Tibial artery (tissue), 4 donors: ENCODE results near the gene PRICKLE2.

ENCODE experiments used
- DNase-seq, 2 donors: peaks; one replicate each; pipeline ENCODE4 v3.0.0-alpha.2; 2019
- H3K27ac ChIP-seq, 2 donors: fragments of 200-600 bp; sonication (generic) in 1 of 2; 1 replicate in 1 of 2; 2 replicates in 1 of 2; pipeline ENCODE4 v1.5.1; 2018 to 2019; ENCODE audit warnings: mild to moderate bottlenecking in 1 of 2
- H3K27me3 ChIP-seq, 2 donors: fragments of 200-600 bp; sonication (generic) in 1 of 2; one replicate each; pipeline versions ENCODE4 v1.5.1 to v1.6.0; 2016 to 2019
- H3K36me3 ChIP-seq, 3 donors: fragments of 200-600 bp; sonication (generic) in 2 of 3; one replicate each; pipeline ENCODE4 v1.5.1; 2016 to 2019; ENCODE audit warnings: mild to moderate bottlenecking in 2 of 3
- H3K4me1 ChIP-seq, 4 donors: fragments of 200-600 bp; sonication (generic) in 2 of 4; 1 replicate in 3 of 4; 2 replicates in 1 of 4; pipeline ENCODE4 v1.5.1; 2016 to 2019
- H3K4me3 ChIP-seq, 2 donors: fragments of 200-600 bp; sonication (generic) in 1 of 2; 1 replicate in 1 of 2; 2 replicates in 1 of 2; pipeline ENCODE4 v1.5.1; 2018 to 2019; ENCODE audit warnings: mild to moderate bottlenecking in 2 of 2
- H3K9me3 ChIP-seq, 3 donors: fragments of 200-600 bp; sonication (generic) in 1 of 3; one replicate each; pipeline ENCODE4 v1.5.1; 2016 to 2019
- CTCF ChIP-seq, 2 experiments: fragments of 200-600 bp in 1 of 2; fragments of 450-650 bp in 1 of 2; IDR thresholded peaks; one replicate each; pipeline ENCODE4 v1.5.1; 2017 to 2019; ENCODE audit warnings: antibody characterized with exemption in 2 of 2, mild to moderate bottlenecking in 1 of 2, moderate library complexity in 1 of 2
- intact Hi-C: fragments of 100-400 bp; cut with DNase I; formaldehyde crosslinking; loops from one replicate; pipeline ENCODE4 v1.15.0; 2023; ENCODE audit warnings: low total_unique reads

Gene PRICKLE2

DNA sequence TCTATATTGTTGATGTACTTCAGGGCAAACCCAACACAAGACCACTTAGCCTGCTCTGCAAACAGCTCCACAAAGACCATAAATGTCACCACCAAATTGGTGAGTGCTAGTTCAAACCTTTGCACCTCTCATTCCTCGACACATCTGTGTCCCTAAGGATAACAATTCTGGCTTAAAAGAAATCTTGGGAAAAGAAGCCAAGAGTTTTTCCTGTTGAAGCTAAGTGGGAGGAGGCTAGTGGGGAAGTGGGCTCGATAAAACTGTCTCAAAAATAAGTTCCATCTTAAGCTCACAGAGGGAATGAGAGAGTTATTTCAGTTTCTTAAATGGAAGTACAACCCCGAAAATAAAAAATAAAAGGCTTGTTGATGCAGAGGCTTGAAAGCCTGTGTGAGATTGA is 40.4 kb upstream of the PRICKLE2 start:
- Histone ChIP-seq H3K9me3 (no peaks in the 10 kb centered on the region), H3K36me3 (no peaks in the 10 kb centered on the region), H3K27ac (peak overlapping the region; percentile 91), H3K4me1 (peaks cover 0 to 61% (median 43%) of the 10 kb centered on the region in 4 donors), H3K4me3 (peak overlapping the region; percentile 83 to 85), H3K27me3 (no peaks in the 10 kb centered on the region)
- intact Hi-C loops: loop anchor here (10.0 kb wide), 1 partner anchor 231 kb away; no protein-coding TSS in a partner anchor
- TF ChIP-seq CTCF (IDR thresholded peaks at IDR 0.05): no peak
- no peak for DNase-seq

DNA sequence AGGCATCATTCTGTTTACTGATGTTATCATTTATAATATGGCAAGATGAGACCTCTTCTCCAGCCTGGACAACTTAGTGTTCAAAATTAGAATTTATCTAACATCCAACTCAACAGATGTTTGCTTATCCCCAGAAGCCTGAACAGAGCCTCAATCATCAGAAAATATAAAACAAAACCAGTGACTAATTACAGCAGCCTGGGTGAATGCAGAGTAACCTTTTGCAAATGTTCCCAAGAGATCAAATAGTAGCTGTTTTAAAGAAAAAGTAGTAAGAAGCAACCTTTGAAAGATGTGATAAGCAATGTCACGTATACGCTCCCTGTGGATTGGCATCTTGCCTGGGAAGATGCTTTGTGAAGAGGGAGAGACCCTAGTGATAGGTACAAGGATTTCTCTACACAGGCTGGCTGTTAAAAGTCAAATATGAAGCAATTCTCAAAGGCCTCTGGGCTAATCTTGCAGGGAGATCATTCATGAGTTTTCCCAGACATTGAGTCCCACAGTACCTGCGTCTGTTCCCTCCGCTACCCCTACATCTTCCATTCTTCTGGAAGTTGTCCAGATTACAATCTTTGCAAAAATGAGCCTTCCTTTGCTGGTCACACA is 39.3 kb upstream of the PRICKLE2 start:
- intact Hi-C loops: loop anchor here (5.0 to 10.0 kb wide), 2 partner anchors 37 to 230 kb away; partner anchors contain the start of gene PRICKLE2
- no peak for DNase-seq
- Histone ChIP-seq H3K4me1 (peaks cover 0 to 72% (median 52%) of the 10 kb centered on the region in 4 donors), H3K9me3 (no peaks in the 10 kb centered on the region), H3K4me3 (peak overlapping the region in 1 of 2 donors; percentile 85), H3K27me3 (no peaks in the 10 kb centered on the region), H3K27ac (peak overlapping the region; percentile 91), H3K36me3 (no peaks in the 10 kb centered on the region)
- TF ChIP-seq CTCF (IDR thresholded peaks at IDR 0.05): no peak

GRCh38 chr3:64262574-64263114 is 37.4 kb upstream of the PRICKLE2 start:
- Histone ChIP-seq H3K27me3 (no peaks in the 10 kb centered on the region), H3K36me3 (no peaks in the 10 kb centered on the region), H3K9me3 (no peaks in the 10 kb centered on the region), H3K4me1 (peaks cover 0 to 75% (median 50%) of the 10 kb centered on the region in 4 donors), H3K27ac (no peak overlapping the region), H3K4me3 (no peak overlapping the region)
- no peak for DNase-seq
- intact Hi-C loops: loop anchor here (5.0 to 10.0 kb wide), 2 partner anchors 35 to 228 kb away; partner anchors contain the start of gene PRICKLE2
- no peak for TF ChIP-seq CTCF (IDR thresholded peaks at IDR 0.05)

GRCh38 chr3:64260431-64260830 is 35.2 kb upstream of the PRICKLE2 start:
- intact Hi-C loops: loop anchor here (5.0 to 10.0 kb wide), 2 partner anchors 33 to 226 kb away; partner anchors contain the start of gene PRICKLE2
- H3K36me3 ChIP-seq: peaks cover 0 to under 1% (median 0%) of the 10 kb centered on the region in 3 donors
- H3K4me1 ChIP-seq: peaks cover 0 to 88% (median 55%) of the 10 kb centered on the region in 4 donors
- DNase-seq: no peak
- no peaks in the 10 kb centered on the region for H3K9me3 ChIP-seq
- H3K4me3 ChIP-seq: no peak overlapping the region
- no peaks in the 10 kb centered on the region for H3K27me3 ChIP-seq
- no peak for TF ChIP-seq CTCF (IDR thresholded peaks at IDR 0.05)
- peak overlapping the region; percentile 23 to 49 for H3K27ac ChIP-seq

DNA sequence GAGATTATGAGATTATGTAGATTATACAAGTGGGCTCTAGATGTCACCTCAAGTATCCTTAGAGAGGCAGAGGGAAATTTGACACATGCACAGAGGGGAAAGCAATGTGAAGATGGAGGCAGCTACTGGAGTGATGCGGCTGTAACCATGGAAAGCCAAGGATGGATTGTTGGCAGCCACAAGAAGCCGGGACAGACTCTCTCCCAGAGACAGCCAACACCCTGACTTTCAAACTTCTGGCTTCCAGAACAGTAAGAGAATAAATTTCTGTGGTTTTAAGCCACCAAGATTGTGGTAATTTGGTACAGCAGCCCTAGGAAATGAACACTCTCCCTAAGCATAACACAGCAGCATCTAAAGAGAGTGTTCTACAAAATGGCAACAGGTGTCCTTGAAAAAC is 34.4 kb upstream of the PRICKLE2 start:
- no peak for TF ChIP-seq CTCF (IDR thresholded peaks at IDR 0.05)
- no peak for DNase-seq
- peaks cover 0 to 88% (median 50%) of the 10 kb centered on the region in 4 donors for H3K4me1 ChIP-seq

More for the DNA sequence above, 34.4 kb upstream of the PRICKLE2 start:
- no peaks in the 10 kb centered on the region for H3K9me3 ChIP-seq
- intact Hi-C loops: loop anchor here (5.0 to 10.0 kb wide), 2 partner anchors 32 to 225 kb away; partner anchors contain the start of gene PRICKLE2
- H3K36me3 ChIP-seq: peaks cover 0 to 6% (median 6%) of the 10 kb centered on the region in 3 donors
- no peak overlapping the region for H3K4me3 ChIP-seq
- peak overlapping the region; percentile 23 to 49 for H3K27ac ChIP-seq
- H3K27me3 ChIP-seq: no peaks in the 10 kb centered on the region
